ENCODE results near the gene MMS22L. TPM values are rescaled to one million over a fixed set of nuclear protein-coding genes. Genes with fewer than 3 reads are reported as not detected.

Gene MMS22L
- total and polyA plus RNA-seq, 2 of the 13 experiments (the other 11 are each of a cell fraction or from before 2014, with no cell fraction given), result 6.2 to 32.9 TPM

DNA sequence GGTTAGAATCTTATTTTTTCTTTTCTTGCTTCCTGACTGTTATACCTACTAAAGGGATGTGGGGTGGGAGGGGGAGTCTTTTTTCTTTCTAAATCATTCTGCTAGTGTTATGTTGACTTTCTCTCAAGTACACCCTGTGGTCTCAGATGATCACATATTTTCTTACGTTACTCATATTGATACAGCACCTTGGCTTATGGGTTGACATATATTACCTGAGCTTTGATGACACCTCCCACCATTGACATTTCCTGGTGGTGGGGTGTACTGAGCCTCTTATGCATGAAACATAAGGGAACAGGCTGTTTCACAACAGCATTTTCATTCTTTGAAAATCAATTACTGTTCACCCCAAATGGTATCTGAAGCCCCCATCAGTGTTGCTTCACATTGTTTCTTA lies 169.8 kb downstream of the MMS22L start (continued):
- TF ChIP-seq ZHX1 (CRISPR knock-in tag; IDR thresholded peaks at IDR 0.05; ENCODE audit: low read depth) (no peak), ZSCAN29 (CRISPR knock-in tag; conservative IDR thresholded peaks at IDR 0.05) (no peak), POGK (CRISPR knock-in tag; conservative IDR thresholded peaks at IDR 0.05) (no peak), ZBTB40 (IDR thresholded peaks at IDR 0.05) (no peak), ZBTB40 (CRISPR knock-in tag; IDR thresholded peaks at IDR 0.05) (no peak), POLR2A (IDR thresholded peaks at IDR 0.05; ENCODE audit: insufficient read depth in 1 of 2, low read depth in 2 of 2, low read length in 2 of 2) (no peak), ZNF124 (CRISPR knock-in tag; IDR thresholded peaks at IDR 0.05) (no peak)
- TF ChIP-seq, protein P1, sequence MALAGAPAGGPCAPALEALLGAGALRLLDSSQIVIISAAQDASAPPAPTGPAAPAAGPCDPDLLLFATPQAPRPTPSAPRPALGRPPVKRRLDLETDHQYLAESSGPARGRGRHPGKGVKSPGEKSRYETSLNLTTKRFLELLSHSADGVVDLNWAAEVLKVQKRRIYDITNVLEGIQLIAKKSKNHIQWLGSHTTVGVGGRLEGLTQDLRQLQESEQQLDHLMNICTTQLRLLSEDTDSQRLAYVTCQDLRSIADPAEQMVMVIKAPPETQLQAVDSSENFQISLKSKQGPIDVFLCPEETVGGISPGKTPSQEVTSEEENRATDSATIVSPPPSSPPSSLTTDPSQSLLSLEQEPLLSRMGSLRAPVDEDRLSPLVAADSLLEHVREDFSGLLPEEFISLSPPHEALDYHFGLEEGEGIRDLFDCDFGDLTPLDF (CRISPR knock-in tag; IDR thresholded peaks at IDR 0.05), result no peak

All from HepG2 (cell line).